Measurements from ENCODE around the gene PEX10.

GRCh38 chr1:2384130-2384860 is 28.1 kb downstream of the PEX10 start:
- TF ChIP-seq CTCF (IDR thresholded peaks at IDR 0.05; ENCODE audit: poor library complexity) (no peak), EZH2phosphoT487 (IDR thresholded peaks at IDR 0.05; ENCODE audit: low read depth, severe bottlenecking, unreplicated experiment) (no peak), EZH2 (IDR thresholded peaks at IDR 0.05; ENCODE audit: borderline replicate concordance) (no peak)

All from hepatocyte (in vitro differentiated cells).